GM06990 (cell line): Measurements from ENCODE around the gene MED13L.

Experiments
- DNase-seq: peaks from one replicate; pipeline ENCODE4 v3.0.0-alpha.2; 2011; ENCODE audit not compliant: insufficient read length; ENCODE audit errors: extremely low read depth
- H3K27me3 ChIP-seq: replicated peaks from 2 replicates; pipeline ENCODE4 v1.6.0; 2011; ENCODE audit warnings: low read length; ENCODE audit not compliant: control insufficient read depth, insufficient read depth
- H3K36me3 ChIP-seq: 2 replicates; pipeline ENCODE4 v1.5.1; 2011; ENCODE audit warnings: low read length; ENCODE audit not compliant: control insufficient read depth, insufficient read depth
- H3K4me3 ChIP-seq: replicated peaks from 2 replicates; pipeline ENCODE4 v1.5.1; 2011; ENCODE audit warnings: low read depth, mild to moderate bottlenecking, control low read depth, low read length
- TF ChIP-seq, protein P1 (sequence below): IDR thresholded peaks from 2 replicates; pipeline ENCODE4 v1.5.1; 2011; ENCODE audit warnings: low read length, control low read depth, mild to moderate bottlenecking, inconsistent platforms; ENCODE audit not compliant: insufficient read depth, poor library complexity, severe bottlenecking

MED13L gene

DNA sequence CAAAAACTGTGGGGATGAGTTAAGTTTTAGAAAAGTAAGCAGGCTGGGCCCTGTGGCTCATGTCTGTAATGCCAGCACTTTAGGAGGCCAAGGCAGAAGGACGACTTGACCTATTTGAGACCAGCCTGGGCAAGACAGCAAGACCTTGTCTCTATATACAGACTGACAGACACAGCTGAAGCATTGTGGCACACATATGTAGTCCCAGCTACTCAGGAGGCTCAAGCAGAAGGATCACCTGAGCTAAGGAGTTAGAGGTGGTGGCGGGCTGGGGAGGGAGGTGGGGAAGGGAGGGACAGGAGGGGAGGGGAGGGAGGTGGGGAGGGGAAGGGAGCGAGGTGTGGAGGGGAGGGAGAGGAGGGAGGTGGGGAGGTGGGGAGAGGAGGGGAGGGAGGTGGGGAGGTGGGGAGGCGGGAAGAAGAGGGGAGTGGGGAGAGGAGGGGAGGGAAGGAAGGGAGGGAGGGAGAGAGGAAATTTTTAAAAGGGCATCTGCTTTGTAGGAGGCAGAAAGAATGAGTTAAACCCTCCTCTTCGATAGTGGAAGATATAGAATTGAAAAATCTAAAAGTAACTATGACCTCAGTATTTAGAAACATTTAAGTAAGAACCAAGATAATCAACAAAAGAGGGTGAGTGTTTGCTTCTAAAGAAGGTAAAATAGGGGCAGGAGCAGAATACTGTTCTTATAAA lies 30.9 kb downstream of the MED13L start:
- Histone ChIP-seq H3K4me3 (no peak overlapping the region), H3K36me3 (no peaks in the 10 kb centered on the region), H3K27me3 (no peaks in the 10 kb centered on the region)
- TF ChIP-seq, protein P1, sequence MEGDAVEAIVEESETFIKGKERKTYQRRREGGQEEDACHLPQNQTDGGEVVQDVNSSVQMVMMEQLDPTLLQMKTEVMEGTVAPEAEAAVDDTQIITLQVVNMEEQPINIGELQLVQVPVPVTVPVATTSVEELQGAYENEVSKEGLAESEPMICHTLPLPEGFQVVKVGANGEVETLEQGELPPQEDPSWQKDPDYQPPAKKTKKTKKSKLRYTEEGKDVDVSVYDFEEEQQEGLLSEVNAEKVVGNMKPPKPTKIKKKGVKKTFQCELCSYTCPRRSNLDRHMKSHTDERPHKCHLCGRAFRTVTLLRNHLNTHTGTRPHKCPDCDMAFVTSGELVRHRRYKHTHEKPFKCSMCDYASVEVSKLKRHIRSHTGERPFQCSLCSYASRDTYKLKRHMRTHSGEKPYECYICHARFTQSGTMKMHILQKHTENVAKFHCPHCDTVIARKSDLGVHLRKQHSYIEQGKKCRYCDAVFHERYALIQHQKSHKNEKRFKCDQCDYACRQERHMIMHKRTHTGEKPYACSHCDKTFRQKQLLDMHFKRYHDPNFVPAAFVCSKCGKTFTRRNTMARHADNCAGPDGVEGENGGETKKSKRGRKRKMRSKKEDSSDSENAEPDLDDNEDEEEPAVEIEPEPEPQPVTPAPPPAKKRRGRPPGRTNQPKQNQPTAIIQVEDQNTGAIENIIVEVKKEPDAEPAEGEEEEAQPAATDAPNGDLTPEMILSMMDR: no peak
- no peak for DNase-seq

DNA sequence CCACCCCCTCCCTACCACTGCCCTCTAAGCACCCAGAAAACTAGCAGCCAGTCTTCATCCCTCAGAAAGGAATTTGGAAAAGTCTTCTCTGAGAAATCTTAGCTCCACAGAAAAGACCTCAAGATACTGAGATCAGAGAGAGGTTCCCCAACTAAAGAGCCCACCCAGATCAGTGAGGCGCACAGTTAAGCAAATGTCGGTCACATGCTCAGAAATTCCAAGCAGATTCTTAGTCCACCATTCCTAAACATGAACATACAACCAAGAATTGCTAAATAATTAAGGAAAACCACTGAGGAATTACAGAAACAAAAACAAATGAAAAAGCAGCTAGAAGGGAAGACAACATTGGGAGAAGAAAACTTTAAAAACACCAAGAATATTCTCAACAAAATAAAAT lies 32.3 kb downstream of the MED13L start:
- no peak overlapping the region for H3K4me3 ChIP-seq
- TF ChIP-seq, protein P1: no peak

DNA sequence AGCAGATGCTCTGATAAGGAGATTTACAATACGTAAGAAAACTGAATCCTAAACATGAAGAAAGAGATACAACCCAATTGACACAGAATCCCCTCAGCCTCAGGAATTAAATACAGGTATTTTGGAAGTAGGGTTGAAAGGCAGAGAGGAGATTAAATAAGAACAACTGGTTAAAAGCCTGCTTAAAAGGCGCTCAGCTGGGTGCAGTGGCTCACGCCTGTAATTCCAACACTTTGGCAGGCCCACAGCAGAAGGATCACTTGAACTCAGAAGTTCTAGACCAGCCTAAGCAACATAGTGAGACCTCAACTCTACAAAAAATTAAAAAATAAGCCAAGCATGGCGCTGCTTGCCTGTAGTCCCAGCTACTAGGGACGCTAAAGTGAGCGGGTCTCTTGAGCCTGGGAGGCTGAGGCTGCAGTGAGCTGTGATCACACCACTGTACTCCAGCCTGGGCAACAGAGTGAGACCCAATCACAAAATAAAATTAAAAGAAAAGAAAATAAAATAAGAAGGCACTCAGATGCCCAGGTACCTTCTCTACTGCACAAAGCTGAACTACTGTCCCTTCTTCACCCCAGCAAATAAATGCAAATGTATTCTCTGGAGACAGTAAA lies 32.9 kb downstream of the MED13L start:
- TF ChIP-seq, protein P1: no peak
- no peak for DNase-seq
- Histone ChIP-seq H3K4me3 (no peak overlapping the region), H3K27me3 (no peaks in the 10 kb centered on the region), H3K36me3 (no peaks in the 10 kb centered on the region)

More for the DNA sequence above, 32.3 kb downstream of the MED13L start:
- Histone ChIP-seq H3K36me3 (no peaks in the 10 kb centered on the region), H3K27me3 (no peaks in the 10 kb centered on the region)
- no peak for DNase-seq

DNA sequence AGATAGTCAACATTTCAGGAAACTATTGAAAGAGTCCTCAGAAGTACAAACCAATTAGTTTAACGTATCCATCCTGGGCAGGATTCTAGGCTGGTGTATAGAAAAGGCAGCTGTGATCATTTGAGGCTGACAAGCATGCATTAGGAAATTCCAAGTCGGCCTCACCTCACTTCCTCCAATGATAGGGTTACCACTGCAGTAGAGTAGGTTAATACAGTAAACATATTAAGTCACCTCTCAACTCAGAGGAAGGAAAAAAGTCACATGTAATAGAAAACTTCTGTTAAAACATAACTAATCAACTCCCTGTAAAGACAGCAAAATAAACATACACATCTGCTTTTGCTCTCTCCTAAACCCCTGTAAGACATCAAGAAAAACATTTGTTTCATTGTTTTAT lies 33.5 kb downstream of the MED13L start:
- H3K36me3 ChIP-seq: no peaks in the 10 kb centered on the region
- TF ChIP-seq, protein P1: no peak
- no peak for DNase-seq
- H3K27me3 ChIP-seq: no peaks in the 10 kb centered on the region
- H3K4me3 ChIP-seq: no peak overlapping the region

DNA sequence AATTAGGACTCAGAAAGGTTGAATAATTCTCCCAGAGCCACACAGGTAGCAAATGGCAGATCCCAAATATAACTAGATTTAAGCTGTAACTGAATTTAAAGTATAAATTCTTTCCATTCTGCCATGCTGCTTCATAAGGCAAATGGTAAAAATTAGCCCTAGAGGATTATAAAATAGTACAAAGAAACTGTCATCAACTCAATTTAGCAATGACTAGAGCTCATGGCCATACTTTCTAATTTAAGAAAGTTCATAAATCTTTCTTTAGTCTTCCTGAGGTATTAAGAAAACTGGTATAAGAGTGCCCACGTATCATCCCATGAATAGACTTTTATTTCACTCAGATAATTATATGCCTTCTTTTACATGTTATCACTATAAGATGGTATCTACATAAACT lies 34.8 kb downstream of the MED13L start:
- Histone ChIP-seq H3K27me3 (no peaks in the 10 kb centered on the region), H3K4me3 (no peak overlapping the region), H3K36me3 (no peaks in the 10 kb centered on the region)
- TF ChIP-seq, protein P1: no peak
- no peak for DNase-seq
